BLaER1 (cell line): ENCODE data around the gene SMC6.

Source experiments
- H3K27ac ChIP-seq: shearing (Covaris generic); formaldehyde crosslinking; 2 replicates; pipeline ENCODE4 v1.8.1; 2022
- H3K27me3 ChIP-seq: shearing (Covaris generic); formaldehyde crosslinking; 2 replicates; pipeline ENCODE4 v1.8.1; 2022
- H3K36me3 ChIP-seq: shearing (Covaris generic); formaldehyde crosslinking; 2 replicates; pipeline ENCODE4 v1.8.1; 2022
- H3K4me1 ChIP-seq: shearing (Covaris generic); formaldehyde crosslinking; 2 replicates; pipeline ENCODE4 v1.8.1; 2022
- H3K4me2 ChIP-seq: shearing (Covaris generic); formaldehyde crosslinking; 2 replicates; pipeline ENCODE4 v1.8.1; 2022
- H3K4me3 ChIP-seq: shearing (Covaris generic); formaldehyde crosslinking; 2 replicates; pipeline ENCODE4 v1.8.1; 2022
- H3K9ac ChIP-seq: shearing (Covaris generic); formaldehyde crosslinking; 2 replicates; pipeline ENCODE4 v1.8.1; 2022
- H3K9me3 ChIP-seq: shearing (Covaris generic); formaldehyde crosslinking; 2 replicates; pipeline ENCODE4 v1.8.1; 2022
- H4K20me1 ChIP-seq: shearing (Covaris generic); formaldehyde crosslinking; 2 replicates; pipeline ENCODE4 v1.8.1; 2022
- Cebpa-rat ChIP-seq: shearing (Covaris generic); IDR thresholded peaks from 2 replicates; pipeline ENCODE4 v1.8.1; 2022

The SMC6 gene

DNA sequence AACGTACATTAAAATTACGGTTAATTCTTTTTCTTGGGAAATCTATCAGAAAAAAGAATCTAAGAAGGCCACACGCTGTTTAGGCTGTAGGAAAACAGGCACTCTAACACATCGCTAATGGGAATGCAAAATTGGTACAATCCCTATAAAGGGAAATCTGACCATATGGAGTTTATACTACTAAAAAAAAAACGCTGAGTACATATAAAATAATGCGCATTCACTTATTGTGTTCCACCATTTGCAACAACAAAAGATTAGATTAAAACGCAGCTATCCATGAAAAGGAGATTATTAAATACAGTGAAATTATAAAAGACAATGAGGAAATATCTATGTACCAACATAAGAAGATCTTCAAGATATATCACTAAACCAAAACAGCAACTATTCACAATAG lies 62.8 kb downstream of the SMC6 start:
- no peaks in the 10 kb centered on the region for H3K4me1 ChIP-seq
- H3K9ac ChIP-seq, result no peak overlapping the region
- no peak overlapping the region for H3K27ac ChIP-seq
- no peak for TF ChIP-seq Cebpa-rat
- H3K36me3 ChIP-seq, result peaks cover 82% of the 10 kb centered on the region
- H3K4me2 ChIP-seq, result no peak overlapping the region
- H3K9me3 ChIP-seq, result peaks cover 11% of the 10 kb centered on the region
- no peaks in the 10 kb centered on the region for H4K20me1 ChIP-seq
- no peak overlapping the region for H3K4me3 ChIP-seq
- no peaks in the 10 kb centered on the region for H3K27me3 ChIP-seq

- Histone ChIP-seq H3K9ac (no peak overlapping the region), H4K20me1 (no peaks in the 10 kb centered on the region), H3K4me2 (no peak overlapping the region), H3K9me3 (peaks cover 11% of the 10 kb centered on the region), H3K4me3 (no peak overlapping the region), H3K4me1 (no peaks in the 10 kb centered on the region), H3K36me3 (peaks cover 73% of the 10 kb centered on the region), H3K27me3 (no peaks in the 10 kb centered on the region), H3K27ac (no peak overlapping the region)
- TF ChIP-seq Cebpa-rat, result no peak
Measured at GRCh38 chr2:17689010-17689409, 64.6 kb downstream of the SMC6 start.

GRCh38 chr2:17688600-17688999 lies 65.0 kb downstream of the SMC6 start:
- H3K4me3 ChIP-seq, result no peak overlapping the region
- no peak for TF ChIP-seq Cebpa-rat
- no peak overlapping the region for H3K9ac ChIP-seq
- no peaks in the 10 kb centered on the region for H3K27me3 ChIP-seq
- H3K9me3 ChIP-seq, result peaks cover 8% of the 10 kb centered on the region
- no peak overlapping the region for H3K4me2 ChIP-seq
- peaks cover 73% of the 10 kb centered on the region for H3K36me3 ChIP-seq
- no peaks in the 10 kb centered on the region for H3K4me1 ChIP-seq
- no peak overlapping the region for H3K27ac ChIP-seq
- H4K20me1 ChIP-seq, result no peaks in the 10 kb centered on the region

DNA sequence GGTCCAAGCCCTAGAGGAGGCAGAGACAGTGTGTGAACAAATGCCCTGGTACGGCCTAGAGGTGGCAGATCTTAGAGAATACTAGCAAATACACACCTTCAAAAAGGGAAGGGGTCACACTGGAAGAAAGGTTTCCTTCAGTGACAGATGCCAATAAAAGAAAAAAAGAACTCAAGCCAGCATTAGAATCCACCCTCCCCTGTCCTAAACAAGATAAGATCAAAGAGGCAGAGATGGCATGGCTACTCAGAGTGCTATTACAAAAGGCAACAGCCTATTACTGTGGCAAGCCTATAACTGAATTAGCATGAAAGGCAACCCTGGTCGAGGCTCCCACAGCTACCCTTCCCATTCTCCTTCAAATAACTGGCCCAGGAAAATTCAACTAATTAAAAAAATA lies 69.6 kb downstream of the SMC6 start:
- H3K4me1 ChIP-seq, result no peaks in the 10 kb centered on the region
- no peak overlapping the region for H3K4me3 ChIP-seq
- peaks cover 79% of the 10 kb centered on the region for H3K36me3 ChIP-seq
- no peak overlapping the region for H3K9ac ChIP-seq
- no peaks in the 10 kb centered on the region for H4K20me1 ChIP-seq
- H3K27me3 ChIP-seq, result no peaks in the 10 kb centered on the region
- H3K4me2 ChIP-seq, result no peak overlapping the region
- no peak for TF ChIP-seq Cebpa-rat
- no peaks in the 10 kb centered on the region for H3K9me3 ChIP-seq
- H3K27ac ChIP-seq, result no peak overlapping the region

DNA sequence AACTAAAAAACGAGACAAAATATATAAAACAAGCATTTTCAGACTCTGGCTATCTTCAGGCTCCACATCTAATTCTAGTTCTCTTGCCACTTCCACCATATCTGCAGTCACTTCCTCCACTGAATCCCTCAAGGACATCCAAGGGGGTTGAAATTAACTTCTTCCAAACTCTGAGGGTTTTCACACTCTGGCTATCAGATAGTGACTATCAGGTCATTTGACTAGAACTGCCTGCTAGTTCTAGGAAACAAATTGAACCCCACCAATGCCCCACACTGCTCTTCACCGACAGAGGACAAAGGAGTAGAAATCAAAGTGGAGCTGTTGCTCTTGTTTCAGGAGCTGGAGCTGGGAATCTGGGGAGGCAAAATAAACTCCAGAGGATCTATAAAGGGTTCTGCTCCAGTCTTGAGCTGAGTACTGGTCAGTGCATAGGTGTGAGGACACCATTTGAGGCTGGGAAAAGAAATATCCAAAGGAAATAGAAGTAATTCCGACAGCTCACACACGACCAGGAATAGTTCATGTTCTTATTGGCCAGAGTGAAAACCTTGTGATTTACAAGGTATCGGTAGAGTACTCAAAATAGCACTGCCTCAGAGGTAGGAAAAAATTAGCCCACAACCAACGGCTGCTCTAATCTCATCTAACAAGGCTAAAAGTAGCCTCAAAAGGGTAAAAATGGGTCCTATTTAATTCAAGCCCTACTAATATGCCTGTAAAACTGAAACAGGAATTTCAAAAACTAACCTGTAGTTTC lies 71.3 kb downstream of the SMC6 start:
- Histone ChIP-seq H3K4me2 (no peak overlapping the region), H3K9me3 (no peaks in the 10 kb centered on the region), H3K27ac (no peak overlapping the region), H3K36me3 (peaks cover 77% of the 10 kb centered on the region), H3K27me3 (no peaks in the 10 kb centered on the region), H3K9ac (no peak overlapping the region), H3K4me1 (no peaks in the 10 kb centered on the region), H3K4me3 (no peak overlapping the region), H4K20me1 (no peaks in the 10 kb centered on the region)
- TF ChIP-seq Cebpa-rat, result no peak

DNA sequence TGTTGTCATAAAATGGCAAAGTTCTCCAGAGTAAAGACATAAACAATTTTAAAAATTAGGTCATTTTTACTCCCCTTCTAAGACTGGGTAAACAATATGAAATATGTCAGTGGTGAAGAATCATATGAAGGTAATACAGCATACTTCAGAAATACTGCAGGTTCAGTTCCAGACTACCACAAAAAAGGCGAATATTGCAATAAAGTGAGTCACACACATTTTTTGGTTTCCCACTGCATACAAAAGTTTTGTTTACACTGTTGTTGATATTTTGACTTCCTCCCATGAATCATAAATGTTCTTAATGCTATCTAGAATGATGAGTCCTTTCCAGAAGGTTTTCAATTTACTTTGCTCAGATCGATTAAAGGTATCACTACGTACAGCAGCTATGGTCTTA lies 73.5 kb downstream of the SMC6 start:
- Histone ChIP-seq H3K4me2 (no peak overlapping the region), H3K27me3 (no peaks in the 10 kb centered on the region), H3K9ac (no peak overlapping the region), H4K20me1 (no peaks in the 10 kb centered on the region), H3K4me3 (no peak overlapping the region), H3K9me3 (no peaks in the 10 kb centered on the region), H3K4me1 (no peaks in the 10 kb centered on the region), H3K27ac (no peak overlapping the region), H3K36me3 (peaks cover 78% of the 10 kb centered on the region)
- TF ChIP-seq Cebpa-rat, result no peak

DNA sequence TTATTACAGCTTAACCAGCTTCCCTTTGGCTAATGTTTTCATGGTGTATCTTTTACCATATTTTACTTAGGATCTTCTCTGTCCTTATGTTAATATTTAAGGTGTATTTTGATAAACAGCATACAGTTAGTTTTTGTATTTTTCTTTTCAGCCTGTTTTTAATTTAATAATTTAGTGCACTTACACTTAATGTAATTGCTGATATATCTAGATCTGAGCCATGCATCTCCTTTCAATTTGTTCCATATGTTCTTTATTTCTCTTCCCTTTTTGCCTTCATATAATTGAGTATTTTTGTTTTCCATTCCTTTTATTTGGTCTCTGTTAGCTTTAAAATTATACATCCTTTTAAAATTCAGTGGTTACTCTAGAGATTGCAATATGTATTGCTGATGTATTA lies 78.8 kb downstream of the SMC6 start:
- Histone ChIP-seq H4K20me1 (no peaks in the 10 kb centered on the region), H3K4me2 (no peak overlapping the region), H3K36me3 (peaks cover 41% of the 10 kb centered on the region), H3K27ac (no peak overlapping the region), H3K27me3 (no peaks in the 10 kb centered on the region), H3K4me1 (no peaks in the 10 kb centered on the region), H3K9me3 (no peaks in the 10 kb centered on the region), H3K9ac (no peak overlapping the region), H3K4me3 (no peak overlapping the region)
- TF ChIP-seq Cebpa-rat, result no peak

GRCh38 chr2:17672583-17673317 lies 80.9 kb downstream of the SMC6 start:
- H3K4me2 ChIP-seq, result no peak overlapping the region
- no peaks in the 10 kb centered on the region for H3K27me3 ChIP-seq
- H3K36me3 ChIP-seq, result peaks cover 45% of the 10 kb centered on the region

DNA sequence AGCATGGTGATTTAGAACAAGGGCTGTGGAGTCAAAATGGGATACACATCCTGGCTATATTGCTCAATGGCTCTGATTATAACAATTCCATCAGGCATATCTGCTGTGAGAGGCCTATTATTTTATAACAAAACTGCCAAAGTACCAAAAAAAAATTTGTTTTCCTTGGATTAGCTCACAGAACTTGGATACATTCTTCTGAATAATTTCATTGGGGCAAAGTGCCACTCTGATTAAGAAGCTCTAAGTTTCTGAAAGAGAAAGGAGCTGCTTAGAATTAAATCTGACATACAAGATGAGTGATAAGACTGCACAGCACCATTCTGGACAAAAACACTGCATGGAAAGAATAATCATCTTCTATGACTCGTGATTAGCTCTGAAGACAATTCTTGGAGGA lies 85.7 kb downstream of the SMC6 start:
- Histone ChIP-seq H3K27me3 (no peaks in the 10 kb centered on the region), H4K20me1 (no peaks in the 10 kb centered on the region), H3K27ac (no peak overlapping the region), H3K9me3 (no peaks in the 10 kb centered on the region), H3K9ac (no peak overlapping the region), H3K4me2 (no peak overlapping the region), H3K36me3 (peaks cover 60% of the 10 kb centered on the region), H3K4me3 (no peak overlapping the region), H3K4me1 (no peaks in the 10 kb centered on the region)
- TF ChIP-seq Cebpa-rat, result no peak

More at GRCh38 chr2:17672583-17673317, 80.9 kb downstream of the SMC6 start:
- Histone ChIP-seq H3K9ac (no peak overlapping the region), H3K27ac (no peak overlapping the region), H4K20me1 (no peaks in the 10 kb centered on the region), H3K4me1 (no peaks in the 10 kb centered on the region), H3K4me3 (no peak overlapping the region), H3K9me3 (no peaks in the 10 kb centered on the region)
- TF ChIP-seq Cebpa-rat, result no peak

DNA sequence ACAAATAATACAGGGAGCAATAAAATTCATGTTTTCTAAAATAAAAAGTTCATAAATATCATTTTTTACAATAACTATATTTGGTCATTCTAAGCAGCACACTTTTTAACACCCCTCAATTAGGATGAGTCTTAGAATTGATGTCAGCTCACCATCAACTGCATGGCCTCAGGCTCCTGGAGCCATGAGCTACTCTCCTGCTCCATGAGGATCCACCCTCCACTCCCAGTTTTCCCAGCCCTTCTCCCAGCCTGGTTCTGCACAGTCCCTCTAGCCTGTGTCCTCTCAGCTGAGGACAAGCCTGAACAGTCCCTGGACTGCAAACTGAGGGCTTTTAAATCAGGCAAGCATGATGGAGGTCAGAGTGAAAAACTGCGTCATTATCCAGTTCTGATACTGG lies 89.1 kb downstream of the SMC6 start:
- Histone ChIP-seq H3K4me2 (no peak overlapping the region), H3K9ac (no peak overlapping the region), H3K4me3 (no peak overlapping the region), H3K36me3 (peaks cover 71% of the 10 kb centered on the region), H4K20me1 (no peaks in the 10 kb centered on the region), H3K4me1 (no peaks in the 10 kb centered on the region), H3K27me3 (no peaks in the 10 kb centered on the region), H3K27ac (no peak overlapping the region), H3K9me3 (no peaks in the 10 kb centered on the region)
- TF ChIP-seq Cebpa-rat, result no peak
